HEK293T (cell line): Measurements from ENCODE around the gene ACSM4.
"Not testable (repeated sequence)": the region's sequence is repeated elsewhere in the genome, so short reads cannot be mapped to it uniquely, and the experiment has no call there.

Experiments used
- BHLHE40 ChIP-seq: fragments of 450-650 bp; IDR thresholded peaks from 2 replicates; pipeline ENCODE4 v1.6.1; 2016; ENCODE audit warnings: mild to moderate bottlenecking, moderate library complexity, borderline replicate concordance
- FOXA1 ChIP-seq: fragments of 450-650 bp; IDR thresholded peaks from 2 replicates; pipeline ENCODE4 v1.6.1; 2016; ENCODE audit warnings: mild to moderate bottlenecking
- FOXK2 ChIP-seq: fragments of 450-650 bp; IDR thresholded peaks from 2 replicates; pipeline ENCODE4 v1.6.1; 2016; ENCODE audit warnings: mild to moderate bottlenecking
- FOXM1 ChIP-seq: fragments of 450-650 bp; IDR thresholded peaks from 2 replicates; pipeline ENCODE4 v1.6.1; 2017; ENCODE audit warnings: mild to moderate bottlenecking, borderline replicate concordance
- HDGF ChIP-seq: fragments of 450-650 bp; IDR thresholded peaks from 2 replicates; pipeline ENCODE4 v1.6.1; 2017; ENCODE audit warnings: antibody characterized with exemption, borderline replicate concordance
- NFRKB ChIP-seq: fragments of 450-650 bp; IDR thresholded peaks from 2 replicates; pipeline ENCODE4 v1.6.1; 2016; ENCODE audit warnings: mild to moderate bottlenecking, moderate library complexity
- SP1 ChIP-seq: fragments of 450-650 bp; IDR thresholded peaks from 2 replicates; pipeline ENCODE4 v1.6.1; 2017
- SUZ12 ChIP-seq: fragments of 450-650 bp; IDR thresholded peaks from 2 replicates; pipeline ENCODE4 v1.6.1; 2016; ENCODE audit warnings: mild to moderate bottlenecking
- TARDBP ChIP-seq: fragments of 450-650 bp; IDR thresholded peaks from 2 replicates; pipeline ENCODE4 v1.6.1; 2016

DNA sequence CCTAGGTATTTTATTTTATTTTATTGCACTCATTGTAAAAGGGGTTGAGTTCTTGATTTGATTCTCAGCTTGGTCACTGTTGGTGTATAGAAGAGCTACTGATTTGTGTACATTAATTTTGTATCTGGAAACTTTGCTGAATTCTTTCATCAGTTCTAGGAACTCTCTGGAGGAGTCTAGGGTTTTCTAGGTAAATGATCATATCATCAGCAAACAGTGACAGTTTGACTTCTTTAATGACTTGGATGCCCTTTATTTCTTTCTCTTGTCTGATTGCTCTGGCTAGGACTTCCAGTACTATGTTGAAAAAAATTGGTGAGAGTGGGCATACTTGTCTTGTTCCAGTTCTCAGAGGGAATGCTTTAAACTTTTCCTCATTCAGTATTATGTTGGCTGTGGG lies 28.4 kb upstream of the ACSM4 start:
- not testable (repeated sequence) for TF ChIP-seq BHLHE40, FOXA1, FOXM1, SP1, SUZ12, FOXK2, HDGF, NFRKB, TARDBP
